HG02588 (cell line): ENCODE data around the gene CCDC137.

Experiments
- ATAC-seq: cut with Tn5 transposase; IDR thresholded peaks from one replicate; pipeline ENCODE4 v1.9.1; 2021; ENCODE audit warnings: mild to moderate bottlenecking, moderate library complexity; ENCODE audit not compliant: unreplicated experiment

CCDC137 gene

GRCh38 chr17:81714412-81715106 is 48.0 kb downstream of the CCDC137 start:
- no peak for ATAC-seq

GRCh38 chr17:81715107-81715871 is 48.8 kb downstream of the CCDC137 start:
- no peak for ATAC-seq

DNA sequence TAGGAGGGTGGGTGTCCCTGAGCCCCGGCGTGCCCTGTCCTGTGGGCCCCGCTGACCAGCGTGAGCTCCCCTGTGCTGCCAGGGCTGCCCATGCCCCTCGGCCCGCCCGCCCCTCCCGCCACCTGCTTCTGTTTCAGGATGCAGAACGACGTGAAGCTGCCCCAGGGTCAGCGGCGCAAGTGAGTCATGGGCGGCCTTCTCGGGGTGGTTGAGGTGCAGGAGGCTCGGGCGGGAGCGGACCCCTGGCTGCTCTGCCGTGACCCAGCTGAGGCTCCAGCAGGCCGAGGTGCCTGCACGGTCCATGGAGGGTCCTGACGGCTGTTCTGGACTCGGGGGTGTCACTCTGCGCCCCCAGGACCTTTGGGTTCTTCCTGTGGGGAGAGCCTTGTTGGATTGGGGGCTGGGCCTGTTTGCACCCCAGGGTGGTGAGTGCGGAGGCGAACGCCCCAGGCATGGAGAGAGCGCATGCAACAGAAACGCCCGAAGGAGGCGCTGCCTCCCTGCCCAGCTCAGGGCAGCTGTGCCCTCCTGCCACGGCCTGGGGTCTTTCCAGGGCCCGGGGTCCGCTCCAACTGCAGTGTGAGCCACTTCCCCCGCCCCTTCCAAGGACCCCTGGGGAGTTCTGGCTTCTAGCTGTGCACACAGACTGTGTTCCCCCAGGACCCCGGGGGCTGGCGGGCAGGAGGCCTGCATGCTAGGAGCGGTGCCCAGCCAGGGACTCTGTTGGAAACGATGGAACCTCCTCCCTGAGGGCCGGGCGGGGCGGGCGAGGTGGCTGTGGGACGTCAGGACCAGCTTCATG is 49.5 kb downstream of the CCDC137 start:
- no peak for ATAC-seq

GRCh38 chr17:81716674-81716996 is 50.1 kb downstream of the CCDC137 start:
- no peak for ATAC-seq

DNA sequence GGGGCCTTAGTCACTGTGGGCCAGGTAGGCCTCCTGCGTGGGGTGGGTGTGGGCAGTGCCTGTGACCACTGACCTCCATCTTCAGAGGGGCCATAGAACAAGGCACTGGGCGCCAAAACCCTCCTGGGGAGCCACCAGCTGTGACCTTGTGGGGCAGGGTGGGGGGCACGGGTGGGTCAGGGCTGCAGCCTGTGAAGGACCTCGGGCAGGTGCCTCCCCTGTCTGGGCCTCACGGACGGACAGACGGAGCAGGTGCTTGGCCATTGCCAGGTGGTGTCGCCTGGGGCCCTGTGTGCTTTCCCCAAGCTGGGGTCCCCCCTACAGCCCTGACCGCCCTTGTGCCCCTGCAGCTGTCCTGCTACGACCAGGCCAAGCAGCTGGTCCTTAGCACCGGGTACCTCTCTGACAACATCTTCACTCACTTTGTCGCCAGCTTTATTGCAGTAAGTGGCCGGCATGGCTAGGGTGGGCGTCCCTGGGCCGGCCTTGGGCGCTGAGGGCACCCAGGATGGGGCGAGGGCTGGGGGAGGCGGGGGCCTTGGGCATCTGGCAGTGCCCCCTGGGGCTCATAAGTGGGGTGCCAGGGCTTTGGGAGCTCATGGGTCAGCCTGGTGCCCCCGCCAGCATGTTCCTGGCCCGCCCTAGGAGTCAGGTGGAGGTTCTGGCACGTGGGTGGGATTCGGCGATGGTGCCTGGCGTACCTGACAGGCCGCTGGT is 50.7 kb downstream of the CCDC137 start:
- ATAC-seq: no peak

DNA sequence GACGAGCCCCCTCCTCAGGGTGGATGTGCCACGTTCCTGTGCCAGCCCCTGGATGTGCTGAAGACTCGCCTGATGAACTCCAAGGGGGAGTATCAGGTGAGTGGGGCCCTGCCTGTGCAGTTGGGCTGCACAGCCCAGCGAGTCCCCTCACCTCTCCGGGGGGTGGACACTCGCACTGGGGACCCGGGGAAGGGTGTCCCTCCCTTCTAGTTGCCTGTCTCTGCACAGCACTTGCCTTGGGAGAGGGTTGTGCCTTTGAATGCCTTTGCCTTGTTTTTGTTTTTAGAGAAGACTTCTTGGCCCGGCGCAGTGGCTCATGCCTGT is 51.2 kb downstream of the CCDC137 start:
- no peak for ATAC-seq

GRCh38 chr17:81719410-81720266 is 53.1 kb downstream of the CCDC137 start:
- ATAC-seq: no peak

- ATAC-seq: no peak
Observed at GRCh38 chr17:81720267-81721071, 53.9 kb downstream of the CCDC137 start.

DNA sequence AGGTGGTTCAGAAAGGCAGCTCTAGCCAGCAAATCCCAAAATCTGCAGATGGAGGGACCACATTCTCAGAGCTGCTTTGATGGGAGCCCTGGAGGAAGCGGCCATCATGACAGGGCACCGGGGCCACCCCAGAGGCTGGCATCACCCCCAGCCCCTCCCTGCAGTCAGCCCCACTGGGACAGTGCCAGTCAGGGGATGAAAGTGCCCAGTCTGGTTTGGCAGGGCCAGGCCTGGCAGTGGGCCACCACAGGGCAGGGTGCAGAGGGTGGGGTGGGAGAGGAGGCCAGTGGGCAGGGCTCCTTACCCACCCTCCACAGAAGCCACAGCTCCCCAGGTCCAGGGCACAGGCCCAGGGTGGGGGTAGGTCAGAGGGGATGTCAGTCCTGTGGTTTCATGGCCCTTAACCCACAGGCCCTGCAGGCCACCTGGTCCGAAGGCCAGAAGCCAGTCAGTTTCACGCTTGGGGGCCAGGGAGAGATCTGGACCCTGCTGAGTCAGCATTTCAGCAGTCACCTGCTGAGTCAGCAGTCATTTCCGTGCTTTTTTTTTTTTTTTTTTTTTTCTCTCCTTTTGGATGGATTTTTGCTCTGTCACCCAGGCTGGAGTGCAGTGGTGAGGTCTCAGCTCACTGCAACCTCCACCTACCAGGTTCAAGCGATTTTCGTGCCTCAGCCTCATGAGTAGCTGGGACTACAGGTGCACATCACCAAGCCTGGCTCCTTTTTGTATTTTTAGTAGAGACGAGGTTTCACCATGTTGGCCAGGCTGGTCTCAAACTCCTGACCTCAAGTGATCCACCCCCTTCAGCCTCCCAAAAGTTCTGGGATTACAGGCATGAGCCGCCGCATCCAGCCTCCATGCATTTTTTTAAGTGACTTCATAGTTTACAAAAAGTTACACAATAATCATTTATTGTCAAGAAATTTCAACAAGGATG is 55.9 kb downstream of the CCDC137 start:
- ATAC-seq: no peak
